ENCODE data around the gene VPREB1.

The VPREB1 gene

GRCh38 chr22:22244316-22245250 lies at the start of gene VPREB1:
VPREB1 (plus strand) TSS chr22:22244786; CDS start chr22:22244814, 28 bp downstream.
- no peaks in the 10 kb centered on the region for H3K27me3 Mint-ChIP-seq
- ATAC-seq: no peak
- no peaks in the 10 kb centered on the region for H3K36me3 Mint-ChIP-seq
- H3K27ac Mint-ChIP-seq: peak within 1 kb of the TSS; percentile 72
- H3K4me3 Mint-ChIP-seq: no peak within 1 kb of the TSS
- no peaks in the 10 kb centered on the region for H3K9me3 Mint-ChIP-seq
- H3K4me1 Mint-ChIP-seq: peaks cover 50% of the 10 kb centered on the region

GRCh38 chr22:22194931-22195264 lies 49.7 kb upstream of the VPREB1 start:
- Mint-ChIP-seq H3K4me1 (peaks cover 38% of the 10 kb centered on the region), H3K27ac (peak overlapping the region; percentile 81), H3K4me3 (no peak overlapping the region), H3K27me3 (no peaks in the 10 kb centered on the region), H3K36me3 (peaks cover 5% of the 10 kb centered on the region), H3K9me3 (no peaks in the 10 kb centered on the region)
- ATAC-seq: no peak

DNA sequence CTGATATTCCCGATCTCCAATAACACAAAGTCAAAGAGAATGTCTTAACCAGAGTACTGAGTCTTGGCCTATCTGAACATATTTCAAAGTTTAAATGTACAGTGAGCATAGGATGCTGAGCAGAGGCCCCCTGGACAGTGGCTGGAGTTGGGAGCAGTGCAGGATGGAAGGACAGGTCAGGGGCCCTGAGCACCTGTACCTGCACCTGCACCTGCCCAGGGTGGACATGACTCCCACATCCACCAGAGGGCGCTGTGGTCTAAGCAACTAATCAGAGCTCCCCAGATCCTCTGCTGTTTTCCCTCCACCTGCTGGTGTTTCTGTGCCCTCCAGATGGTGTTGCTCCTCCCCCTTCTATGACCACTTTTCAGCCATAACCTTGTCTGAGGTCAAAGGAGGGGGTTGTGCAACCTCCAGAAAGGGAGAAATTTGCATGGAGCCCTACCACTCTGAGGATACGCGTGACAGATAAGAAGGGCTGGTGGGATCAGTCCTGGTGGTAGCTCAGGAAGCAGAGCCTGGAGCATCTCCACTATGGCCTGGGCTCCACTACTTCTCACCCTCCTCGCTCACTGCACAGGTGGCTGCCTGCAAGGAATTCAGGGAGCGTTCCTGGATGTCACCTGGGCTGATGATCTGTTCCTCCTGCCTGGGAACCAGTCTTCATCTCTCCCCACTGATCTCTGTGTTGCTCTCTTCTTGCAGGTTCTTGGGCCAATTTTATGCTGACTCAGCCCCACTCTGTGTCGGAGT lies 49.1 kb upstream of the VPREB1 start:
- peak overlapping the region; percentile 81 for H3K27ac Mint-ChIP-seq

DNA sequence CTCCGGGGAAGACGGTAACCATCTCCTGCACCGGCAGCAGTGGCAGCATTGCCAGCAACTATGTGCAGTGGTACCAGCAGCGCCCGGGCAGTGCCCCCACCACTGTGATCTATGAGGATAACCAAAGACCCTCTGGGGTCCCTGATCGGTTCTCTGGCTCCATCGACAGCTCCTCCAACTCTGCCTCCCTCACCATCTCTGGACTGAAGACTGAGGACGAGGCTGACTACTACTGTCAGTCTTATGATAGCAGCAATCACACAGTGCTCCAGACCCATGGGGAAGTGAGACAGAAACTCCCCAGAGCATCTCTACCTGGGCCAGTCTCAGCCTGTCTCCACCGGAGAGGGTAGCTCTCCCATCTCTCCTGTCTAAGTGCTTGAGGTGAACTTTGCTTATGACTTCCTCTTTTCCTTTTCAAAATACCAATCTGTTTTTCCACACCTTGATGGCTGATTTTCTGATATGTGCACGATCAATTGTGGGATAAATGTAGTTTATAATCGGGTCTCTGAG lies 48.5 kb upstream of the VPREB1 start:
- Mint-ChIP-seq H3K4me3 (peak overlapping the region; percentile 70), H3K27ac (peak overlapping the region; percentile 81), H3K9me3 (no peaks in the 10 kb centered on the region), H3K4me1 (peaks cover 50% of the 10 kb centered on the region), H3K36me3 (no peaks in the 10 kb centered on the region), H3K27me3 (no peaks in the 10 kb centered on the region)
- ATAC-seq: peak; percentile 96

More for the DNA sequence above, 49.1 kb upstream of the VPREB1 start:
- no peaks in the 10 kb centered on the region for H3K27me3 Mint-ChIP-seq
- peak; percentile 93 for ATAC-seq
- no peaks in the 10 kb centered on the region for H3K9me3 Mint-ChIP-seq
- peak overlapping the region; percentile 70 for H3K4me3 Mint-ChIP-seq
- peaks cover 44% of the 10 kb centered on the region for H3K4me1 Mint-ChIP-seq
- H3K36me3 Mint-ChIP-seq: peaks cover 2% of the 10 kb centered on the region

- H3K36me3 Mint-ChIP-seq: no peaks in the 10 kb centered on the region
- H3K9me3 Mint-ChIP-seq: no peaks in the 10 kb centered on the region
- no peaks in the 10 kb centered on the region for H3K27me3 Mint-ChIP-seq
- H3K27ac Mint-ChIP-seq: peak overlapping the region; percentile 81
- ATAC-seq: no peak
- H3K4me1 Mint-ChIP-seq: peaks cover 59% of the 10 kb centered on the region
- H3K4me3 Mint-ChIP-seq: no peak overlapping the region
Measured at GRCh38 chr22:22196833-22197477, 47.6 kb upstream of the VPREB1 start.

DNA sequence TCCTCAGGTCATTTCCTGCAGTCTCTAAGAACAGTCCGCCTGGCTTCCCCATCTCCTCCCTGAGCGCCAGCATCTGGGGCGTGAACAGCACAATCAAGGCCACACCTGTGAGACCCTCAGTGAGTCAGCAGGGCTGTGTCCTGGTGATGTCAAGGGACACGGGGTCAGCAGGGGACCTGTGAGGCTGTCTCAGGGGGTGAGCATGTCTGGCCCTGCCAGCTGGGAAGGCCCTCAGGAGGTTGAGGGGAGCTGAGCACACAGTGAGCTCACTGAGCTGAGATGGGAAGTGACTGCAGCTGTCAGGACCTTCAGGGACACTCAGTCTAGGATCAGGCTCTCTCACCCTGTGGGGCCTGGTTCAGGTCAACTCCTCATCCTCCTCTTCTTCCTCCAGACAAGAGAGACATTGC lies 46.6 kb upstream of the VPREB1 start:
- no peak for ATAC-seq
- no peaks in the 10 kb centered on the region for H3K27me3 Mint-ChIP-seq
- H3K4me1 Mint-ChIP-seq: peaks cover 61% of the 10 kb centered on the region
- H3K27ac Mint-ChIP-seq: peak overlapping the region; percentile 18
- H3K9me3 Mint-ChIP-seq: no peaks in the 10 kb centered on the region
- H3K36me3 Mint-ChIP-seq: no peaks in the 10 kb centered on the region
- H3K4me3 Mint-ChIP-seq: no peak overlapping the region

DNA sequence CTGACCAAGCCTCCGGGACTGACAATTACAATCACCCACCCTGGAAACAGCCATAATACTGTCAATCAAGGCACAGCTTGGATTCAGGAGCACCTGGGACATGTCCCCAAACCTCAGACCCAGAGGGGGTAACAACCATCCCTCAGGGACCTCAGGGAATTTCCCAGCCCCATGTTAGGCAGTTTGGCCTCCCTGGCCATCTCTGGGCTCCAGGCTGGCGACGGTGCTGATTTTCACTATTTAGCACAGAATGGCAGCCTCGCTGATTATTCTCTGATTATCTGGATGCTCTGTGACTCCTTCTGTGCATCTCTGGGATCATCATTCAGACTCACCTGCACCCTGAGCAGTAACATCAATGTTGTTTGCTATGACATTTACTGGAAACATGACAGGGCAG lies 45.8 kb upstream of the VPREB1 start:
- Mint-ChIP-seq H3K4me1 (peaks cover 61% of the 10 kb centered on the region), H3K27ac (peak overlapping the region; percentile 18), H3K4me3 (no peak overlapping the region), H3K36me3 (no peaks in the 10 kb centered on the region), H3K27me3 (no peaks in the 10 kb centered on the region), H3K9me3 (no peaks in the 10 kb centered on the region)
- ATAC-seq: no peak

GRCh38 chr22:22199634-22200033 lies 45.0 kb upstream of the VPREB1 start:
- H3K9me3 Mint-ChIP-seq: no peaks in the 10 kb centered on the region
- no peak overlapping the region for H3K4me3 Mint-ChIP-seq
- no peak for ATAC-seq
- peaks cover 61% of the 10 kb centered on the region for H3K4me1 Mint-ChIP-seq
- no peaks in the 10 kb centered on the region for H3K36me3 Mint-ChIP-seq
- no peak overlapping the region for H3K27ac Mint-ChIP-seq
- H3K27me3 Mint-ChIP-seq: no peaks in the 10 kb centered on the region

- Mint-ChIP-seq H3K9me3 (no peaks in the 10 kb centered on the region), H3K4me3 (no peak overlapping the region), H3K4me1 (peaks cover 54% of the 10 kb centered on the region), H3K36me3 (no peaks in the 10 kb centered on the region), H3K27me3 (no peaks in the 10 kb centered on the region), H3K27ac (peak overlapping the region; percentile 57)
- ATAC-seq: no peak
Measured at GRCh38 chr22:22200569-22201184, 43.9 kb upstream of the VPREB1 start.

DNA sequence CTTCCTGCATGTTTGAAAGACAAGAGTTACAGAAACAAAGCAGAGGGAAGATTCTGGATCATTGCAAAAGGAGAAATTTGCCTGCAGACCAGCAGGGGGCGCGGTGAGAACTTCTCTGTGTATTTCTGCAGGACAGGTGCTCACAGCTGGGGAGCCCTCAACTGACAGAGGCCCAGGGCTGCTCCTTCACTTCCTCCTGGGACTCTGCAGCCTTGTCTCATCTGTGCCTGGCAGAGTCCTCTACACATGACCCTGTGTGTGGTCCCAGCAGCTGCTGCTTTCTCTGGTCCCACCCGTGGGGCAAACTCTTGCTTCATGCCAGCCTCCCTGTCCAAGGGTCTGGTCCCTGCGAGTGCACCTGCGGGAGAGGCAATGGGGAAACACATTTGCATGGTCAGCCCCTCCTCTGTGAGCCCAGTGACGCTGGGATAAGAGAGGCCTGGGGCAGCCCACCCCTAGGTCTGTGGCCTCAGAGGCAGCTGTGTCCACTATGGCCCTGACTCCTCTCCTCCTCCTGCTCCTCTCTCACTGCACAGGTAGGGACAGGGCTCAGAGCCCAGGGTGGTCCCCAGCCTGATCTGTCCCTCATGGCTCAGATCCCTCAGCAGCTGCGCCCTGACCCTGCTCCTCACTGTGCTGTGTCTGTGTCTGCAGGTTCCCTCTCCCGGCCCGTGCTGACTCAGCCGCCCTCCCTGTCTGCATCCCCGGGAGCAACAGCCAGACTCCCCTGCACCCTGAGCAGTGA lies 43.2 kb upstream of the VPREB1 start:
- H3K27ac Mint-ChIP-seq: peak overlapping the region; percentile 65
- no peaks in the 10 kb centered on the region for H3K9me3 Mint-ChIP-seq
- peak; percentile 63 for ATAC-seq

GRCh38 chr22:22201930-22202343 lies 42.6 kb upstream of the VPREB1 start:
- peak; percentile 60 for ATAC-seq
- H3K4me3 Mint-ChIP-seq: no peak overlapping the region

More for the DNA sequence above, 43.2 kb upstream of the VPREB1 start:
- Mint-ChIP-seq H3K4me1 (peaks cover 54% of the 10 kb centered on the region), H3K27me3 (no peaks in the 10 kb centered on the region), H3K36me3 (no peaks in the 10 kb centered on the region), H3K4me3 (no peak overlapping the region)

DNA sequence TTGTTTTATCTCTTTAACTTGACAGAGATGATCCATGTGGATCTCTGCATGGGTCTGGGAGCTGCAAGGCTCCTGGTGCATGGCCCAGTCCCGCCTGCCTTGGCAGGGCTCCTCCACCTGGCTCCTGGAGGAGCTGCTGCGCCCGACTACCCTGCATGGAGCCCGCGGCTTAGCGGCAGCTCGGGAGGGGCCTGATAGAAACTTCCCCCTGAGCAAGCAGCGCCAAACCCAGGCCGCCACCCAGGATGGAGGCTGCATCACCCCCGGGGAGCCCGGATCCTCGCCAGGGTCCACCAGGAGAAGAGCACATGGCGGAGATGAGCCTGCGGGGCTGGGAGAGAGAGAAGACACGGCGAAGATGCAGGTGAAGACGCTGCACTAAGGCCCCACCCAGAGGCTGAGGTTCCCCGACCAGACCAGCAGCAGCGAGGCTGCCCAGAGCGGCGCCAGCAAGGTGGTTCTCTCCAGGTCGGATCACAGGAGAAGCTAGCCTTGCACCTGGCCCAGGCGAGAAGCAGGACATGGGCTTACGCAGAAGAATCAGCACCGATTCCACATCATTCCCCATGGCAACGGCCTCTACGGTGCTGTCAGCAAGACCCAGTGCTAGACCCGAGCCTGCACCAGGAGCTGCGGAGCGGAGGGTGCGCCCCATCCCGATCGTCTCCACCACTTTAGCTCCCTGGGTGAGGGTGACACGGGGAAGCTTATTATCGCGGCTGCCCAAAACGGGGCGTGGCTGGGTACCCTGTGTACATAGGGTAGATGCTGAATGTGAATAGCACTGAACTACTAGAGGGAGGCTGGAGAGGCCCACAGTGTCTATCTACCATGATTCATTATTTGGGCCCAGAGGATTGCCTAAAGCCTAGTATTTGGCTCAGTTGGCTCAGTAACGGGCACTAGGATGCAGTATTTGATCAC lies 41.3 kb upstream of the VPREB1 start:
- Mint-ChIP-seq H3K27ac (peak overlapping the region; percentile 22), H3K4me1 (peaks cover 49% of the 10 kb centered on the region)
- ATAC-seq: no peak

More at GRCh38 chr22:22201930-22202343, 42.6 kb upstream of the VPREB1 start:
- H3K27ac Mint-ChIP-seq: peak overlapping the region; percentile 65
- no peaks in the 10 kb centered on the region for H3K9me3 Mint-ChIP-seq
- peaks cover 48% of the 10 kb centered on the region for H3K4me1 Mint-ChIP-seq
- H3K27me3 Mint-ChIP-seq: no peaks in the 10 kb centered on the region
- H3K36me3 Mint-ChIP-seq: no peaks in the 10 kb centered on the region

GRCh38 chr22:22207845-22208564 lies 36.6 kb upstream of the VPREB1 start:
- H3K27ac Mint-ChIP-seq: peak overlapping the region; percentile 54
- no peaks in the 10 kb centered on the region for H3K9me3 Mint-ChIP-seq
- no peaks in the 10 kb centered on the region for H3K36me3 Mint-ChIP-seq
- ATAC-seq: peak; percentile 92
- H3K27me3 Mint-ChIP-seq: no peaks in the 10 kb centered on the region
- peak overlapping the region; percentile 9 for H3K4me3 Mint-ChIP-seq
- peaks cover 48% of the 10 kb centered on the region for H3K4me1 Mint-ChIP-seq

More for the DNA sequence above, 41.3 kb upstream of the VPREB1 start:
- Mint-ChIP-seq H3K27me3 (no peaks in the 10 kb centered on the region), H3K36me3 (no peaks in the 10 kb centered on the region), H3K9me3 (no peaks in the 10 kb centered on the region), H3K4me3 (no peak overlapping the region)

All from stimulated activated memory B cell treated with anti-CD40 and anti-IgM and Interleukin-4, amounts not matched to agents 10 μg/mL and 1 μg/mL and 100 μg/mL, for 72 hours (primary cell).